Erythroblast (primary cell): Measurements from ENCODE around the gene PPIP5K2.

Source experiments
- GATA1 ChIP-seq: IDR thresholded peaks from 2 replicates; pipeline ENCODE4 v1.6.1; 2011; ENCODE audit warnings: low read depth, mild to moderate bottlenecking, control low read depth, low read length, moderate library complexity
- POLR2A ChIP-seq: IDR thresholded peaks from 2 replicates; pipeline ENCODE4 v1.6.1; 2011; ENCODE audit warnings: mild to moderate bottlenecking, low read length

DNA sequence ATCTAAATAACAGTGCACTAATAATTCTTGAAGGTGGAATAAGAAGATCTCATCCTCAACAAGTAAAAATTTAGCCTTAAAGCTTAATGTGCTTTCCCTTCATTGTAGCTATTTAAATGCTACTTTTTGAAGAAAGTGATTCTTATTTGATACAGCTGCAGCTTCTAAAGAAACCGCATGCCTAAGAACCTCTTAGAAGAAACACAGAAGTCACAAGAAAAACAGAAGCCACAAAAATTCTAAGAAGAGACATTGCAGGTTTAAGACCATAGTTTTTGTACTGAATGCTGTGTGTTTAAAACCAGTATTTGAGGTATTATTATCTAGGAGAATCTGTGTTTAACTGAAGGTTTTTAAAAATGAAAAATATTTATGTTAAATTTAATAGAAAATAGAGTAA, 68.3 kb downstream of the PPIP5K2 start:
- TF ChIP-seq POLR2A (no peak), GATA1 (no peak)
